ENCODE results near the gene GRIN2B.

DNA sequence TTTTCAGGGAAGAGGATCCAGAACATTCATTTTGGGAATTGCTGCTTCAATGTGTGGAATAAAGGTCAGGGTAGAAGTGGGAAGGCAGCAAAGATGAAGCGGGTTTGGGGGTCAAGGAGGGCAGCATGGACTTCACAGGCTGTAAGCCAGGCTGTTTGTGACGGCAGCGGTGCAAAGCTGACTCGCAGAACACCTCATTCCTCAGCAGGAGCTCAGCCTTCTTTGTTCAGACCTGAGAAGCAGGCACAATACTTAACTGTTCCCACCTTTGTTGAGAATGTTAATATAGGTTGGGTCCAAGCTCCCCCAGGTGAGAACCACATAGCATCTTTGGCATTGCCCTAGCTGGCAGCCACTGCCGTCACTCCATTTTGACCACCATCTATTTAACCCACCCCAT lies 16.7 kb downstream of the GRIN2B start:
- TF ChIP-seq, protein P1, sequence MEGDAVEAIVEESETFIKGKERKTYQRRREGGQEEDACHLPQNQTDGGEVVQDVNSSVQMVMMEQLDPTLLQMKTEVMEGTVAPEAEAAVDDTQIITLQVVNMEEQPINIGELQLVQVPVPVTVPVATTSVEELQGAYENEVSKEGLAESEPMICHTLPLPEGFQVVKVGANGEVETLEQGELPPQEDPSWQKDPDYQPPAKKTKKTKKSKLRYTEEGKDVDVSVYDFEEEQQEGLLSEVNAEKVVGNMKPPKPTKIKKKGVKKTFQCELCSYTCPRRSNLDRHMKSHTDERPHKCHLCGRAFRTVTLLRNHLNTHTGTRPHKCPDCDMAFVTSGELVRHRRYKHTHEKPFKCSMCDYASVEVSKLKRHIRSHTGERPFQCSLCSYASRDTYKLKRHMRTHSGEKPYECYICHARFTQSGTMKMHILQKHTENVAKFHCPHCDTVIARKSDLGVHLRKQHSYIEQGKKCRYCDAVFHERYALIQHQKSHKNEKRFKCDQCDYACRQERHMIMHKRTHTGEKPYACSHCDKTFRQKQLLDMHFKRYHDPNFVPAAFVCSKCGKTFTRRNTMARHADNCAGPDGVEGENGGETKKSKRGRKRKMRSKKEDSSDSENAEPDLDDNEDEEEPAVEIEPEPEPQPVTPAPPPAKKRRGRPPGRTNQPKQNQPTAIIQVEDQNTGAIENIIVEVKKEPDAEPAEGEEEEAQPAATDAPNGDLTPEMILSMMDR (IDR thresholded peaks at IDR 0.05; ENCODE audit: low read length): no peak
- TF ChIP-seq EZH2phosphoT487 (IDR thresholded peaks at IDR 0.05; ENCODE audit: low read length) (no peak), EZH2 (optimal IDR thresholded peaks at IDR 0.05; ENCODE audit: low read depth, low read length) (no peak)
